CD4-positive, alpha-beta T cell (primary cell): ENCODE measurements around the gene FBXO41. TPM values are rescaled to one million over a fixed set of nuclear protein-coding genes. Genes with fewer than 3 reads are reported as not detected.

Experiments used
- ATAC-seq: fragments of 200-7000 bp; cut with Tn5 transposase; one replicate; pipeline ENCODE4 v1.10.0; 2022; ENCODE audit warnings: mild to moderate bottlenecking; ENCODE audit not compliant: poor library complexity
- CTCF ChIA-PET: fragments of 350-600 bp; sonication (Branson Sonifier 250); formaldehyde crosslinking; loops from one replicate; lab custom pipeline; 2021; ENCODE audit warnings: antibody characterized with exemption, inconsistent platforms; lab: Charles Lee
- POLR2A ChIA-PET: fragments of 350-600 bp; sonication (Branson Sonifier 250); formaldehyde crosslinking; loops from one replicate; lab custom pipeline; 2021; ENCODE audit warnings: antibody characterized with exemption, inconsistent platforms; lab: Charles Lee
- DNase-seq, 14 experiments: peaks; one replicate each; pipeline ENCODE4 v3.0.0-alpha.2; 2013 to 2020; ENCODE audit warnings: mixed read lengths in 2 of 14
- H3K27ac ChIP-seq, 2 donors: one replicate each; pipeline versions ENCODE4 v1.5.1 to v1.7.0; 2013; ENCODE audit warnings: low read length in 2 of 2, low read depth in 1 of 2, mild to moderate bottlenecking in 1 of 2
- H3K27me3 ChIP-seq, 2 experiments: 1 replicate in 1 of 2; 2 replicates in 1 of 2; pipeline versions ENCODE4 v1.6.1 to v1.7.0; 2013; ENCODE audit warnings: low read length in 2 of 2, control low read depth in 1 of 2, mild to moderate bottlenecking in 1 of 2, moderate library complexity in 1 of 2; ENCODE audit not compliant: insufficient read depth in 2 of 2, control insufficient read depth in 1 of 2
- H3K36me3 ChIP-seq: one replicate; pipeline ENCODE4 v1.6.1; 2013; ENCODE audit warnings: low read length, control low read depth; ENCODE audit not compliant: insufficient read depth
- H3K4me1 ChIP-seq: one replicate; pipeline ENCODE4 v1.6.1; 2013; ENCODE audit warnings: low read length, control low read depth; ENCODE audit not compliant: insufficient read depth
- H3K4me3 ChIP-seq: one replicate; pipeline ENCODE4 v1.5.1; 2013; ENCODE audit warnings: mild to moderate bottlenecking, low read length, moderate library complexity
- H3K9me3 ChIP-seq, 2 experiments: 1 replicate in 1 of 2; 2 replicates in 1 of 2; pipeline versions ENCODE4 v1.6.1 to v1.7.0; 2013; ENCODE audit warnings: low read length in 2 of 2, mild to moderate bottlenecking in 2 of 2, control low read depth in 1 of 2, moderate library complexity in 1 of 2; ENCODE audit not compliant: control insufficient read depth in 1 of 2, insufficient read depth in 1 of 2
- H3K27ac Mint-ChIP-seq: one replicate; pipeline ENCODE4 v1.8.0; 2020; ENCODE audit warnings: mixed read lengths
- H3K27me3 Mint-ChIP-seq: one replicate; pipeline ENCODE4 v1.8.0; 2021; ENCODE audit warnings: mixed read lengths
- H3K36me3 Mint-ChIP-seq: one replicate; pipeline ENCODE4 v1.8.0; 2021; ENCODE audit warnings: low read depth, mixed read lengths
- H3K4me1 Mint-ChIP-seq: one replicate; pipeline ENCODE4 v1.8.0; 2021; ENCODE audit warnings: low read depth, mixed read lengths
- H3K4me3 Mint-ChIP-seq: one replicate; pipeline ENCODE4 v1.8.0; 2020; ENCODE audit warnings: mild to moderate bottlenecking, mixed read lengths
- H3K9me3 Mint-ChIP-seq: one replicate; pipeline ENCODE4 v1.8.0; 2020; ENCODE audit warnings: mixed read lengths
- intact Hi-C, 2 experiments: fragments of 100-400 bp; cut with DNase I in 1 of 2; cut with micrococcal nuclease in 1 of 2; formaldehyde crosslinking; loops; one replicate each; pipeline versions ENCODE4 v1.15.1 to v1.9.0; 2023 to 2025; cut with DNase I, micrococcal nuclease
- total RNA-seq, 174 experiments: library from RNA in 2 of 174; stranded (reverse) in 2 of 174; gene quantifications; one replicate each; pipeline ENCODE4 v1.2.3 and lab custom pipeline; 2021 to 2026
- TF ChIP-seq, protein P1 (sequence below): fragments of 200-600 bp; IDR thresholded peaks from one replicate; pipeline ENCODE4 v1.8.0; 2022; ENCODE audit warnings: antibody characterized with exemption, mild to moderate bottlenecking

FBXO41 gene
- total RNA-seq, 2 experiments from 2014 or later, result 14.0 to 16.0 TPM

DNA sequence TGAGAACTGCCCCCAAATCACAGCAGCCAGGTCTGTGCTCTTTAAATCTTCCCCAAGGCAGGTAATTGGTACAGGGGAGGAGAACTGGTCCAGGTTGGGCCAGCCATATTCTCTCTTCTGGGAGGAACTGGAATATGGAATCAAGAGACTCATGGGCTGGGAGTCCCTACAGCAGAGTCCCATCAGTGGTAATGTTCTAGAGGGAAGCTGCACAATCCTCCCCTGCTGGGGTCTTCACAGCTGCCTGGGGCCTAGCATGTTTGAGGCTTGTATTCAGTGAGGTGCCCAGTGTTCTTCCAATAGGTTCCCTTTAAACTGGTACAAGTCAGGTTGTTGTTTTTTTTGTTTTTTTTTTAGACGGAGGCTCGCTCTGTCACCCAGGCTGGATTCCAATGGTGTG is 30.2 kb upstream of the FBXO41 start:
- Mint-ChIP-seq H3K27me3 (peaks cover 39% of the 10 kb centered on the region), H3K27ac (no peak overlapping the region), H3K4me1 (no peaks in the 10 kb centered on the region), H3K36me3 (no peaks in the 10 kb centered on the region), H3K4me3 (no peak overlapping the region), H3K9me3 (peaks cover 2% of the 10 kb centered on the region)
- no peak overlapping the region for H3K4me3 ChIP-seq
- DNase-seq (no peak), ATAC-seq (no peak)
- POLR2A ChIA-PET, result no interaction called here
- no peaks in the 10 kb centered on the region for H3K36me3 ChIP-seq
- no peaks in the 10 kb centered on the region for H3K9me3 ChIP-seq
- intact Hi-C loops, result no loop called here
- peaks cover 0 to 3% of the 10 kb centered on the region in 2 experiments for H3K27me3 ChIP-seq
- CTCF ChIA-PET, result no interaction called here
- H3K27ac ChIP-seq, result no peak overlapping the region
- H3K4me1 ChIP-seq, result no peaks in the 10 kb centered on the region
- TF ChIP-seq, protein P1, sequence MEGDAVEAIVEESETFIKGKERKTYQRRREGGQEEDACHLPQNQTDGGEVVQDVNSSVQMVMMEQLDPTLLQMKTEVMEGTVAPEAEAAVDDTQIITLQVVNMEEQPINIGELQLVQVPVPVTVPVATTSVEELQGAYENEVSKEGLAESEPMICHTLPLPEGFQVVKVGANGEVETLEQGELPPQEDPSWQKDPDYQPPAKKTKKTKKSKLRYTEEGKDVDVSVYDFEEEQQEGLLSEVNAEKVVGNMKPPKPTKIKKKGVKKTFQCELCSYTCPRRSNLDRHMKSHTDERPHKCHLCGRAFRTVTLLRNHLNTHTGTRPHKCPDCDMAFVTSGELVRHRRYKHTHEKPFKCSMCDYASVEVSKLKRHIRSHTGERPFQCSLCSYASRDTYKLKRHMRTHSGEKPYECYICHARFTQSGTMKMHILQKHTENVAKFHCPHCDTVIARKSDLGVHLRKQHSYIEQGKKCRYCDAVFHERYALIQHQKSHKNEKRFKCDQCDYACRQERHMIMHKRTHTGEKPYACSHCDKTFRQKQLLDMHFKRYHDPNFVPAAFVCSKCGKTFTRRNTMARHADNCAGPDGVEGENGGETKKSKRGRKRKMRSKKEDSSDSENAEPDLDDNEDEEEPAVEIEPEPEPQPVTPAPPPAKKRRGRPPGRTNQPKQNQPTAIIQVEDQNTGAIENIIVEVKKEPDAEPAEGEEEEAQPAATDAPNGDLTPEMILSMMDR, result no peak

DNA sequence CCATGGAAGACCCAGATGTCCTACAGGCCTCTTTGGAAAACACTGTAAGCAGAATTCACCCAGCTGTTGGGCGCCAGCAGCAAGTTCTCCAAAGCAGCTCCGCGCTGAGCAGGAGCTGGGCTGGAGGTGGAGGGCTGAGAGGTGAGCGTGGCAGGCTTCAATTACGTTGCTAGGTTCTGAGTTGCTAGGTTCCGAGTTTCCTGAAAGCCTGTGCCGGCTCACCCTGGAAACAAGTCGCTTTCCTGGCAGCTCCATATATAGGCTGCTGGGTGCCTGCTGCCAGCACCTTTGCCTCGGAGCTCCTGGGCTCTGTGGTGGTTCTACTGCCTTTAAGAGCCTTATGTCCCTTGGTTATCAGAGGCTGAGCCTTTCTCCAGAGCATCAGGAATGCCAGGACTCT is 23.4 kb upstream of the FBXO41 start:
- ChIA-PET POLR2A (no interaction called here), CTCF (no interaction called here)
- Mint-ChIP-seq H3K4me1 (no peaks in the 10 kb centered on the region), H3K4me3 (no peak overlapping the region), H3K36me3 (no peaks in the 10 kb centered on the region), H3K9me3 (peaks cover 2% of the 10 kb centered on the region), H3K27me3 (peaks cover 55% of the 10 kb centered on the region), H3K27ac (no peak overlapping the region)
- Histone ChIP-seq H3K27me3 (peaks cover 4 to 9% of the 10 kb centered on the region in 2 experiments), H3K27ac (no peak overlapping the region), H3K4me1 (no peaks in the 10 kb centered on the region), H3K4me3 (no peak overlapping the region), H3K36me3 (no peaks in the 10 kb centered on the region), H3K9me3 (no peaks in the 10 kb centered on the region)
- DNase-seq (no peak), ATAC-seq (no peak)
- intact Hi-C loops, result no loop called here
- TF ChIP-seq, protein P1, result no peak

DNA sequence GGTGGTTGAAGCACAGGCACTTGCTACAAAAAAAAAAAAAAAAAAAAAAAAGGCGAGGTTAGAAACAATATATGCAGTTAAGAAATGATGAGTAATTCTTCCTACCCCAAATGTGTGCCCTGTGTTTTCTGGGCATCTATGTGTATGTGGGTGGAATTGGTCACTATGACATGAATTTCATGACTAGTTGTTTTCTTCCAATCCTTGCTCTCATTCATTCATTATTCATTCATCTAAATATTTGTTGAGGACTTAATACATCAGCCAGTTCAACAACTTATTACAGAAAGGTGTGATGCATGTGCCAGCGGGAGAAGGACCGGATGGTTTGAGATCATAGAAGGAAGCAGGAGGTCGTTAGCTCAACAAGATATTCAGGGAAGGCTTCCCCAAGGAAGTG is 17.4 kb upstream of the FBXO41 start:
- Mint-ChIP-seq H3K4me3 (no peak overlapping the region), H3K27ac (no peak overlapping the region), H3K4me1 (no peaks in the 10 kb centered on the region), H3K36me3 (no peaks in the 10 kb centered on the region), H3K27me3 (peaks cover 73% of the 10 kb centered on the region), H3K9me3 (no peaks in the 10 kb centered on the region)
- peaks cover 23 to 44% of the 10 kb centered on the region in 2 experiments for H3K27me3 ChIP-seq
- no peaks in the 10 kb centered on the region for H3K4me1 ChIP-seq
- no peaks in the 10 kb centered on the region for H3K9me3 ChIP-seq
- intact Hi-C loops, result no loop called here
- H3K36me3 ChIP-seq, result no peaks in the 10 kb centered on the region
- TF ChIP-seq, protein P1, result no peak
- no peak overlapping the region for H3K27ac ChIP-seq
- DNase-seq (no peak), ATAC-seq (no peak)
- no peak overlapping the region for H3K4me3 ChIP-seq
- POLR2A ChIA-PET, result no interaction called here
- CTCF ChIA-PET, result no interaction called here
